ENCODE measurements around the gene RAPGEF4.

Gene RAPGEF4

DNA sequence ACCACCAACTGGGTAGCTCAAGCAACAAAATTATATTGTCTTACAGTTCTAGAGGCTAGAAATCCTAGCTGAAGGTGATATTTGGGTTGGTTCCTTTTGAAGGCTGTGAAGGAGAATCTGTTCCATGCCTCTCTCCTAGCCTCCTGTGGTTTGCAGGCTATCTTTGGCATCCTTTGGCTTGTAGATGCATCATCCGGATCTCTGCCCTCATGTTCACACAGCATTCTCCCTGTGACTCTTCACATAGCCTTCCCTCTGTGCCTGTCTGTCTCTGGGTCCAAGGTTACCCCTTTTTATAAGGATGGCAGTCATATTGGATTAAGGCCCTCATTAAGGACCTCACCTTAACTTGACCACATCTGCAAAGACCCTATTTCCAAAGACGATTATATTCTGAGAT lies 261.4 kb downstream of the RAPGEF4 start:
- DNase-seq (ENCODE audit: low spot score): no peak

DNA sequence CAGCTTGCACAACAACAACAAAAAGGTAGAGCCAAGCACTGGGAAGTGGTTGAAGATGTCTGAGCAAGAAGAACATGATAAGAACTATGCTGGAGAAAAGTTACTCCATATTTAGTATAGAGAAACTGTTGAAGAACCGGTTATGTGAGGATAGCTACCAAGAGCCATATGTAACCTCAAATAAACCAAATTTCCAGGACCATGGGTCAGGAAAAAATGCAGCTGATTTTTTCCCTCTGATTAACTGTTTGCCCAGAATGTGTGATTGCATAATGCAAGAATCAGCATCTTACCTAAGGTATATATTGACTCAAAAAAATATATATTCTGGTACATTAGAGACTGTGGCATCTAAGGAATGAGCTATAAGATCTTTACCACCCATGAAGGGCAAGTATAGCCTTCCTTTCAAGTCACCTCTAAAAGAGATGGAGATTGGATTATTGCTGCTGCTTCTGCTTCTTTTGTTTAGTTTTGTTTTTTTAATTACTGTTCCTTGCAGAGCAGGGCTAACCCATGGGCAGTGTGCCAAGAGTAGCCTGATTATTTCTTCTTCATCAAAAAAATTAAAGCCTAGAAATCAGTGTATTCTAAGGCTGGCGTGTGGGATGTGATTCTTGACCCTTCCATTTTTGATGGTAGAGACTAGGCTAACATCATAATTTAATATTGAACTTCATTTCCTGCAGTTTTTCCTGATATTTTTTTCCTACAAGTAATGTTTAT lies 263.1 kb downstream of the RAPGEF4 start:
- DNase-seq (ENCODE audit: low spot score): no peak

DNA sequence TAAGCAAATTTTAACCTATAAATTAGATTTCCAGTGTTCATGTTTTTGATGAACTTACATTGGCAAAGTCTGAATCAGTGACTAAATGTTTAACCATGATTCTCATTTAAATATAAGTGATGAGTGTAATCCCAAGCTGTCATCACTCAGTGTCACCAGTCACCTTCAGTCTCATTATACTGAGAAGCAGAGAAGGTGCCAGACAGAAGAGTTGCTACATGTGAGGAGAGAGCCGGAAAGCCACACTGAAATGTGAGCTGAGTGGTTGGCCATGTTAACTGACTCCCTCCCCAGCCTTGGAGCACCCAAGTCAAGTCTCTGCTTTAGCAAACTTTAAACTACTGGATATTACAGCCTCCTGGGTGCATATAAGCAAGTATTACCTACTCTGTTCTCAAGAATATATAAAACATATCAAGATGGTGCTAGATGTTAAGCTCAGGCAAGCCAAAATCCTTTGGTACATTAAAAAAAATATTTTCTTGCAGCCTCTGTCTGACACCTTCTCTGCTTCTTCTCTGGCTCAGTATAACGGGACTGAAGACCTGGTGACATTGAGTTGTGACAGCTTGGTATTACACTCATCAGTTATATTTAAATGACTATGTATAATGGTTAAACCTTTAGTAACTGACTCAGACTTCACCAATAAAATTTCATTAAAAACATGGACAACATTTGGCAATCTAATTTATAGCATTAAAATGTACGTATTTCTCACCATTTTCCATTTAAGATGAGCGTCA lies 264.2 kb downstream of the RAPGEF4 start:
- no peak for DNase-seq (ENCODE audit: low spot score)

DNA sequence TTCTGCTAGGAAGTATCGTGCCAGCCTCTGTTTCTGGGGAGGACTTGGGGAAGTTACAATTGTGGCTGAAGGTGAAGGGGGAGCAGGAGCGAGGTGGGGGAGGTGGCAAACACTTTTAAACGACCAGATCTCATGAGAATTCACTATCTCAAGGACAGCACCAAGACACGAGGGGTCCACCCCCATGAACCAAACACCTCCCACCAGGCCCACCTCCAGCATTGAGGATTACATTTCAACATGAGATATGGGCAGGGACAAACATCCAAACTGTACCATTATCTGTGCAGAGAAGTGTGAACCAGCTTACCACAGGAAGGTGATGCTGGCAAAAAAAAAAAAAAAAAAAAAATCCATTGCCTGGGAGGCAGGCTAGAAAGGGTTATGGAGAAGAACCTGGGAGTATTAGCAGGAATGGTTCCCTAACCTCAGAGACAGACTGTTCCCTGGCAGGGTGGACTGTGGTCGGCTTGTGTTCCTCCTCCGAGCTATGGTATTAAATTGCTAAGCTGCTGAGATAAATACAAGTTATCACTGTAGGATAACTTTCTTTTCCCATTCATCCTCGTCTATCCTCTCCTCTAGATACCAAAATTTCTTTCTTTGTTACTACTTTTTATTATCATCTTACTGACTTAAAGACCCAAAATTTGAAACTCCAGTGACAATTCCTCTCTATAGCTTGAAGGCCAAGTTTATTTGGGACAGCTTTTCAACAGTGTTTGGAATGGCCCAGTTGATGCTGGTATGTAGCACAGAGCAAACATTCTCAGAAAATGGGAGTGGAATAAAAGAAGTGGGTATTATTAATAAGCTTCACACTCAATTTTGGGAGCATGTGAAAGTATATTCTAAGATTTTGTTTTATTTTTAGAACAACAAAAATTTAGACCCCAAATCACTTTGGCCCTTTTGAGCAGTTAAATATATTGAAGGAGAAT lies 266.3 kb downstream of the RAPGEF4 start:
- no peak for DNase-seq (ENCODE audit: low spot score)

DNA sequence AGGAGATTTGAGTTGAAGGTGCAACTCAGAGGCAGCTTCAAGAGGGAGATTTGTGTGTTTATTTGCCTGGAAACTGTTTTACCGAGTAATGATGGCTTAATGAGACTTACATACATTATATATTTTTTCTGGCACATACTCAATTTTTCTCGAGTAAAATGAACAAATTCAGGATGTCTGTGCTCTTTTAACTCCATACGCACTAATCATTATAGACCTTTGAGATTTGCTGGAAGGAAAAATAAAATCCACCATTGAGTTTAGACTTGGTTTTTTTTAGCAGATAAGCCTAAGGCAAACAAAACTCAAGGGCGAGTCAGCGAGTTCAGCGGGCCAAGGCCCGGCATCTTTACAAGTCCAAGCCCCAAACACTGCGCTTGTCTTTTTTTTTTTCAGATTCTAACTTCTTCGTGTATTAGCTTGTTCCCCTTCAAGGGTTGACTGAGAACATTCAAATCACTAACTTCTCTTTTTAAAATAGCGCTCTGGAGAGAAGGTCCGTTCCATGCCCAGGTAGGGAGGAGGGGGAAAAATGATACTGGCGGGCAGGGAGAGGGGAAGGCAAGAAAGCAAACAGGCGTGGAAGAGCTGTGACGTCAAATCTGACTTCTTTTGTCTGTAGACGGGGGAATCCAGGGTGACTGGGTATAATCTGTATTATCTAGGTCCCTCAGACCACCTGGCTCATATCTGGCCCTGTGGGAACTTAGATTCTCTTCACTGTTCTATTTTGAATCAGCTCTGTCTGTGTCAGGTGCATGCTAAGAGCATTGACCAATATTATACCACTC lies 267.3 kb downstream of the RAPGEF4 start:
- DNase-seq (ENCODE audit: low spot score): no peak

DNA sequence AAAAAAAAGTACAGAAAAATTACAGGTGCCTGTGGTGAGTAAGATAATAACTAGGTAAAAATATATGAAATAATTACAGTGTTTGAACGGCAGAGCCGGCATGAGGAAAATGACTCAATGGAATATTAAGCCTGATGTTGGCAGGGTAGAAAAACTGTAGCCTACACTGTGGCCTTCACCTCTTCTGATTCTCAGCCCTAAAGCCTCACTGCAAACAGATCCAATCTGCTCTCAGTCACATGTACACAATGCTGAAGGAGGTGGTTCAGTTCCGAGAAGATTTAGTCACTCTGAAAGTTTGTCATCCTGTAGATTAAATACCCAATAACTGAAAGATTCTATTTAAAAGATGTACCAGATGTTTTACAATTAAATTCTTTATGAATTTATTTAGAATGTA lies 273.1 kb downstream of the RAPGEF4 start:
- no peak for DNase-seq (ENCODE audit: low spot score)

DNA sequence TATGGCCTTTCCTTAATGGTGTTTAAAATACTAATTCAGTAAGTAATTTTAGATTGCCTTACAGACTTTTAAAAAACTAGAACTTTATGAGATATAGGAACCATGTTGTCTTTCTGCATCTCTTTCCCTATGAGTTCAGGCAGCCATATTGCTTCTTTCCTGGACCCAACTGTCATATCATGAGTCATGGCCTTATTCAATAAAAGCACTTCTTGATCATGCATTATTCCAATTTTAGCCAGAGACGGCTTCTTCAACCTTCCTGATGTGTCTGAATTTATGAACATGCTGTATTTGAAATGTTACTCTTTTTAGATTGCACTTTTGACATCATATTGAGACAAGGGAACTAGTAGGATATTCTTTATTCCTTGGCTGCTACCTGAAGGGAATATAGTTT lies 274.6 kb downstream of the RAPGEF4 start:
- DNase-seq (ENCODE audit: low spot score): no peak

DNA sequence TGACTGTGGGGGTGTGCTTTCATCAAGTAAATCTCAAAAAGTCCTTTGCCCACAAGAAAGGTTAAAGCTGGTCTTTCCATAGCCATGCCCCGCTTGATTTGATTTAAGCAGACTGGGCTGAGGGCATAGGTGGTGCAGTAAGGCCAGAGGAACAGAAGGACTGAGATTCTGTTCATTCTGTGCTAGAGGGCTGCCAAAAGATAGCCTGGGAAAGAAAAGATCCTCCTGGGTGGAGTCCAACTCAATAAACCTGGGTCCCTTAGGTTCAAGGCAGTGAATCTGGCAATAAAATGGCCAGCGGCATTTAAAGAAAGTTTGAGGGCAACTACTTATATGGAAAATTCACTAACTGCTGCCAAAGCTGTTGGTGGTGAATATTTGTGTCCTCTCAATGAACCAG lies 280.8 kb downstream of the RAPGEF4 start:
- no peak for DNase-seq (ENCODE audit: low spot score)

DNA sequence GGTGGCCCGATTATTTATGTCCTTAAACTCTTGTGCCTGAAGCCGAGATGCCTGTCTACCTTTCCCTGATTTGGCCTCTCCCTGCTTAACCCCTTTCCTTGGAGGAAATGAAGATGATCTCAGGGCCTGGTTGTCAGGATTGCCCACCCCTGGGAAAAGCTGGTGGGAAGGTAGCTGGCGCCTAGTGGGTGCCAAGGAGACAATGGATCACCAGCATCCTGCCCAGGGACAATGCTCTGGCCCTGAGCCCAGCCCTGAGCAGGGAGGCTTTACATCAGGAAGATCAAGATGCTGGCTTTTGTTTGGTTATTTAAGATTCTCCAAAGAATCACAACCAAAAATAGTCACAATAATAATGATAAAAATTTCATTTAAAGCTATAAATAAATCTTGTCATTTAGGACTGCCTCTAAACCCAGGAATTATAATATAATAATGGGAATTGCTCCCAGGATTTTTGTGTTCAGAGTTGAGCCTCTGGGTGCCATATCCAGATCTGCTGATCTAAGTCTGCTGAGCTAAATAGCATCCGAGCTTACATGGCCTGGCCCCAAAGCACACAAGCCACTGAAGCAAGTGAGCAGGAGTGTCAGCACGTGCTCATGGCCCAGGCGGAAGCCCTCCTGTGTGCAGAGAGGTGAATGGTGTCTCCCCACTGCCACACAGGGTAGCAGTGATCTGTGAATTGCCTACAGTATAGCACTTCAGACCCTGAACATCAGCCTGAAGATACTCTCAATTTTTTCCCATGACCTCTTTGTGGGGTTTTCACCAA lies 282.2 kb downstream of the RAPGEF4 start:
- no peak for DNase-seq (ENCODE audit: low spot score)

DNA sequence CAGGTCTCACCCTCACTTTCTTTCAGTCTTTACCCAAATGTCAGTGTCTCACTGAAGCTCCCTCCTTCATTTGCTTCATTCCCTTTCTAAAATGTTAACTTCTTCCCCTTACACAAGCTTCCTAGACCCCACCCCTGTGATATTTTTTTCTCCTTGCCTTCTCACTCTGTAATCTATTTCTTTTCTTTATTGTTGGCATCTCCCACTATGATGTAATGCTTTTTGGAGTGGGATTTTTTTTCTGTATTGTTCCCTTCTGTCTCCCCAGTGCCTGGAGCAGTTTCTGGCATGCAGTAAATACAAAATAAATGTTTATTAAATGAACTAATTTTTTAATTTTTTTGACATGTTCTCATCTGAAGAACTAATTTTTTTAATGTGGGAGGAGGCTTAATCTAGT lies 284.1 kb downstream of the RAPGEF4 start:
- DNase-seq (ENCODE audit: low spot score): no peak

DNA sequence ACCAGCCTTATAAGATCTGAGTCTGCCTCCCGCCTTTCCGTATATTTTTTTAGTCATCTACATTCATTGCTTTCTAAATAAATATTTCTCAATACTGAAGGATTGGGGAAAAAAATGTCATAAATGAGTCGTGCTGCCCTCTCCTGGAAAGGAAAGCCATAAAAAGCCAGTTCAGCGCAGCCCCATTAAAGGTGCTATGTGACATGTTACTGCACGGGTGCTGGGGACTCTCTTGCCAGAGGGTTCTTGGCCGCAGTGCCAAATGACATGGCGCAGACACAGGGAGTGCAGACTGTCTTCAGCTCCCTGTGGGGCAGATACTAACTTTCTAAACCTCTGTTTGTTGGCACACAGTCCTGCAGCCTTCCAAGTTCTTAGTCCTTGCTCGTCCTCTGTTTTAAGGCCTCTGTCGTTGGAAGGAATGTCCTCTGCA lies 286.3 kb downstream of the RAPGEF4 start:
- DNase-seq (ENCODE audit: low spot score): no peak

DNA sequence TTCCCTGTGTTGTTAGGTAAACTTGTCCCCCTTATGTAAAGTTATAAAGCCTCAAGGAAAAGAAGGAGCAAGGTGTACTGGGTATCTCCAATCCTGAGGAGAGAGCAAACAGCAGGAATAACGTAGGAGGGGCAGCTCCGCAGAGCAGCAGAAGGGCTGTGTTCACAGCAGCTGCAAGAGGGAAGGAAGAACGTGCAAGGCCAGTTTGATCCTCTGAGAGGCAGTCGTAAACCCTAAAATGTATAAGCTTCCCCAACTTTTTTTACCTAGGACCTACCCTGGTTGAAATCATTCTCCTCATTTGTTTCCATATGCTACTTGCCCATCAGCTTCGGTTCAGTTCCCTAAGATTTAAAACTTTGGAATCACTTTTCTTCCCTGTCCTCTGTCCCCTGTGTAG lies 288.1 kb downstream of the RAPGEF4 start:
- DNase-seq (ENCODE audit: low spot score): no peak

DNA sequence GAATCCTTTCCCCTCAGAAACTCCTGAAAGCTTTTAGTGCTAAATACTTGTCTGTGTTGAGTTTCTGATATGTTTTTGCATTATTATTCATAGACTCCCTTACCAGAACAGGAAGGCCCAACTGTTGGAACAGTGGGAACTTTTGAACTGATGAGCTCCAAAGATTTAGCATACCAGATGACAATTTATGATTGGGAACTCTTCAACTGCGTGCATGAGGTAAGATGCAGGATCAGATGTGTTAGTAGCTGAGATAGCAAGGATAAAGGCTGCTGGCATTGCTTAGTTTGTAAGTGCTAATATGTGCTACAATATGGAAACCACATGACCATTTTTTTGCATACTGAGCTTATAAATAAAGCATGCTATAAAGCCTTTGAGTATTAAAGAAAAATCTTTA lies 290.8 kb downstream of the RAPGEF4 start:
- DNase-seq (ENCODE audit: low spot score): no peak

DNA sequence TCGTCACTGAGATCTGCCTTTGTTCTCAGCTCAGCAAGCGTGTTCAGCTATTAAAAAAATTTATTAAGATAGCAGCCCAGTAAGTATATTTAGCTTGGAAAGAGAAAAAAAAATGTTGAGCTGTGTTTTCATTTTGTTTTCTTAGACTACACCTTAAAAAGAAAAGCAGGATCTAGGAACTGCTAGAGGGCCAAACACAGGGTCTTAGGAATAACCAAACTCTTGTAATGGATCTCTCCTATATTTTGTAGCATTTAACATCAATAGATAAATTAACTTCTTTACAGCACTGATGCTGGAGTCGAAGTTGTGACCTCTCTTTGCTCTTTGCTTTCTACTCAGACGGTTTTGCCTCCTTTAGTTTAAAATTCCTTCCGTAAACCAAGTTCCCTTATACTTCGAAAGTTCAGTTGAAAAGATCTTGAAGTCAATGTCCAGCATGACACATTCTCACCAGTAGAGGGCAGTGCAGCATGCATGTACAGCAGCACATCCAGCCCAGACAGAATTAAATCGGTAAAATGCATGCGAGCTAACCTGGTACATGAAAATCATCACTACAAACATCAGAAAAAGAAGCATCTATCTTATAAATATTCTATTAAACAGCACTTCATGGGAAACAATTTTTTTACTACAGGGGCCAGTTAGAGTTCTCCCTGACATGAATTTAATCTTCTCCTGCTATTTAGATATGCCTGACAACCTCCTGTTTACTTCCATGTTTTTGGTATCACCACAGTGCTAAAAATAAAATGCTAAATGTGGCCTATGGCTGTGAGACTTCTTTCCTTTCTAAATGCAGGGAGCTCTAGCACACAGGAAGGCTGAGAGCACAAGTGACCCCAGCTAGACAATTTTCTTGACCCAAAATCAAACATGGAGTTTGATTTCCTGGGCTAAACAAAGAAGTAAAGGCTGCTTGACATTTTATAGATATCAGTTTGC lies 291.8 kb downstream of the RAPGEF4 start:
- DNase-seq (ENCODE audit: low spot score): peak; percentile 73

DNA sequence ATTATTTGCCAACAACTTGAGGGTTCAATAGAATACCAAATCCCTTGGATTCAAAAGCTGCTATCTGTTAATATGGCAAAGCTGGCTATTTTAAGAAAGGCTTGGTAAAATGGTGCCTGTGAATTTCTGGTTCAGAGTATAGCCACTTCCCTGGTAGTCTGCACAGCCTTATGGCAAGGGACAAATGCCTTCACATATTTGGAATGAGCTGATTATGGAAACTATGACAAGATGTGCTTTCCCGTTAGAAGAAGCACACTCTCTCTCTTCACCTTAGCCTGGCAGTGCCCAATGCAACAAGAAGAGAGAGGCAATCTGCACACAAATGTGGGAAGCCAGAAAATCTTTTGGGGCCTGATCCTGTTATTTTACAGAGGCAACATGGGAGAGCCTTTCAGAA lies 292.5 kb downstream of the RAPGEF4 start:
- no peak for DNase-seq (ENCODE audit: low spot score)

DNA sequence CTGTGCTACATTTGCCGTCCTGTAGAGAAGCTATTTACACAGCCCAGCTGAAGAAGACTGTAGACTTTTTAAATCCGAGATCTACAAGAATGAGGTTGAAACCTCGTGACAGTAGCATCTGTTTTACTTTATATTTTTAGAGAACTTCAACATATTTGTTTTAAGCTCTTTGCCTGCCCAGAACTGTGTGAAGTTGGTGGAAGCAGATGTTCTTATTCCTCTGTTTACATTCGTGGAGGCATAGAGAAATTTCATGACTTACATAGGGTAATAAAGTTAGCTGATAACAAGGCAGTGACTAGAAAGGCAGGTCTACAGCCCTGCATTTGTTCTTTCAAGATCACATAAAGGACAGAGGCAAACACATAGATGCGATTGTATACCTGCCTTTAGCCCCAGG lies 293.0 kb downstream of the RAPGEF4 start:
- no peak for DNase-seq (ENCODE audit: low spot score)

DNA sequence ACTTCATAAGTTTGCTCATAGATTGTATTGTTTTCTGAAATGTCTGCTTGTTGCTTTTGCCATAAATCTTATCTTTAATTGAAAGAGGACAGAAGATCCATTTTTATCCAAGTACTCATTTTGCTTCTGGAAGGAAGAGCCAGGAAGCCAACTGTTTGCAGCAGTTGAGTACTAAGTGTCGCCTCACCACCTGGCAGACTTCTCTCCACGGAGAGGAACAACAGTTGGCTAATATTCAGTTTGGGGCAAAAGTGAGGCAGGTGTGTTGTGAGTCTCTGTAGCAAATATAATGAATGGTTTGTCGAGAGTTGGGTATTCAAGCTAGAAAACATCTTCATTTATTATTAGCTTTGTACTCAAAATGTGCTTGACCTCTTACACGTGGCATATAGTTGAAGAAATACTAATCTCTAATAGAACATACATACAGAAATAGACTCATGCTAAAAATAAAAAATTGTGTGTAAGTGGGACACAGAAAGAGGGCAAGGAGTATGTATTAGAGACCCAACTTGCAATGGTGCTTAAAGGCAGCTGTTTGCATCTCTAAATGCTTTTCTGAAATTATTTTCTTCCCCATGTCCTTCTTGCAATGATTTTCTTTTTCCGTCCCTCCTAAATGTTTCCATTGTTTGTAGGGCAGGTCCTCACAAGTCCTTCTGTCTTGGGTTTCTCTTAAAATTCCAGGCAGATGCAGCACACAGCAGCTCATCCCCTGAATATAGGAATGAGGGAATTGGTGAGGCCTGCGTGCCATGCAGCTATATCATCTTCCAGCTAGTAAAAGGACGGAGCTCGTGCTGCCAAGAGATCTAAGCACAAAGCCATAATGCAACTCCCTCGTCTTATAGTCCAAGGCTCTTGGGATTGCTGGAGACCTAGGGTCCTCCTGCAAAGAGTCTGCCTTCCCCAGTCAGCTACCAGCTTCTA lies 295.2 kb downstream of the RAPGEF4 start:
- DNase-seq (ENCODE audit: low spot score): no peak

DNA sequence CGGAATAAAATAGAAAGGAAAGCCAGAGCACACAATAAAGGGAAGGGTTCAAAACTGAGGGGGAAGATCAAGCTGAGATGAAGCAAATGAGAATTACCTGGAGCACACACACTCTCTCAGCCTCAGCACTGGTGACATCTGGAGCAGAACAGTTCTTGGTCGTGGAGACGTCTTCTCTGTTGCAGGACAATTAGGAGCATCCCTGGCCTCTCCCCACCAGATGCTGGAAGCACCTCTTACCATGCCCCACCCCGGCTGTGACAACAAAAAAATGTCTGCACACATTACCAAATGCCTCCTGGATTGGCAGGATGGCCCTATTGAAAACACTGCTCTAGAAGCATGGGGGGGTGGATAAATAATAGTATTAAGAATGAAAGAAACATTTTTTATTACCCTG lies 296.4 kb downstream of the RAPGEF4 start:
- no peak for DNase-seq (ENCODE audit: low spot score)

DNA sequence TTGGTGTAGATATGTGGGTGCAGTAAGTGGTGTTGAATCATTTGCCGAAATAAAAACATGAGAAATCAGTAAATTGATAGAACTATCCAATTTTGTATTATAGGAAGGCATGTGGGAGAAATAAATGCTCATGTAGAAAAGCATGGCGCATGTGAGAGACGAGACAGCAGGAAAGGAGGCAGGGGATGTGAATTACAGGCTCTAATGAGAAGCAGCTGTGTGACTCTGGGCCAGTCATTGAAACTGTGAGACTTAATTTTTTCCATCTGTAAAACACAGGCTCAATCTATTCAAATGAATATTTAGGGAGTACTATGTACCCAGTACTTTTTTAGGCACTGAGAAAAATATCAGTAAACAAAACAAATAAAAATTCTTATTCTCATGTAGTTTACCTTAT lies 297.4 kb downstream of the RAPGEF4 start:
- no peak for DNase-seq (ENCODE audit: low spot score)
